WTC11 (cell line): ENCODE data around the gene ITGB3. TPM values are rescaled to one million over a fixed set of nuclear protein-coding genes. Genes with fewer than 3 reads are reported as not detected.

Experiments
- ATAC-seq: fragments of 200-7000 bp; cut with Tn5 transposase; 2 replicates; pipeline ENCODE4 v1.10.0; 2021; ENCODE audit warnings: mild to moderate bottlenecking, moderate library complexity
- CTCF ChIA-PET: fragments of 300-600 bp; sonication (Branson Sonifier 250); formaldehyde crosslinking; loops from one replicate; lab custom pipeline; 2021; ENCODE audit warnings: antibody characterized with exemption; lab: Charles Lee
- POLR2A ChIA-PET: fragments of 350-600 bp; sonication (Branson Sonifier 250); formaldehyde crosslinking; loops from one replicate; lab custom pipeline; 2021; ENCODE audit warnings: antibody characterized with exemption; lab: Charles Lee
- DNase-seq: peaks from one replicate; pipeline ENCODE4 v3.0.0; 2021; ENCODE audit warnings: low spot score
- H3K27ac Mint-ChIP-seq: 2 replicates; pipeline ENCODE4 v1.8.0; 2021; ENCODE audit warnings: mixed read lengths
- H3K27me3 Mint-ChIP-seq: 2 replicates; pipeline ENCODE4 v1.8.0; 2021; ENCODE audit warnings: low read depth, mild to moderate bottlenecking, moderate library complexity, mixed read lengths
- H3K36me3 Mint-ChIP-seq: 2 replicates; pipeline ENCODE4 v1.8.0; 2021; ENCODE audit warnings: mixed read lengths
- H3K4me1 Mint-ChIP-seq: 2 replicates; pipeline ENCODE4 v1.8.0; 2022; ENCODE audit warnings: mixed read lengths
- H3K4me3 Mint-ChIP-seq: 2 replicates; pipeline ENCODE4 v1.8.0; 2021; ENCODE audit warnings: mild to moderate bottlenecking, moderate library complexity, mixed read lengths
- H3K9me3 Mint-ChIP-seq: 2 replicates; pipeline ENCODE4 v1.8.0; 2021; ENCODE audit warnings: mixed read lengths
- ATF6 ChIP-seq: sonication (generic); formaldehyde crosslinking; IDR thresholded peaks from 2 replicates; pipeline ENCODE4 v1.8.1; 2023; ENCODE audit warnings: mild to moderate bottlenecking, missing genetic modification reagents
- FOXK1 ChIP-seq: sonication (generic); formaldehyde crosslinking; IDR thresholded peaks from 2 replicates; pipeline ENCODE4 v1.8.0; 2022; ENCODE audit warnings: mild to moderate bottlenecking, moderate library complexity, missing genetic modification reagents
- GTF2I ChIP-seq: fragments of 250-450 bp; sonication (Bioruptor Pico); conservative IDR thresholded peaks from 2 replicates; pipeline ENCODE4 v1.4.0; 2021; ENCODE audit warnings: mild to moderate bottlenecking
- HMGXB4 ChIP-seq: sonication (generic); formaldehyde crosslinking; IDR thresholded peaks from 2 replicates; pipeline ENCODE4 v1.8.1; 2023; ENCODE audit warnings: mild to moderate bottlenecking, moderate library complexity, missing genetic modification reagents
- KAT7 ChIP-seq: sonication (generic); formaldehyde crosslinking; IDR thresholded peaks from 2 replicates; pipeline ENCODE4 v1.8.1; 2023; ENCODE audit warnings: missing genetic modification reagents, mild to moderate bottlenecking, borderline replicate concordance
- SMAD3 ChIP-seq: sonication (generic); formaldehyde crosslinking; IDR thresholded peaks from 2 replicates; pipeline ENCODE4 v1.8.0; 2022; ENCODE audit warnings: missing genetic modification reagents, mild to moderate bottlenecking, borderline replicate concordance
- ZNF281 ChIP-seq: sonication (generic); formaldehyde crosslinking; IDR thresholded peaks from 2 replicates; pipeline ENCODE4 v1.8.0; 2023; ENCODE audit warnings: mild to moderate bottlenecking, missing genetic modification reagents
- ZNF317 ChIP-seq: sonication (generic); formaldehyde crosslinking; IDR thresholded peaks from 2 replicates; pipeline ENCODE4 v1.8.1; 2023; ENCODE audit warnings: low read depth, mild to moderate bottlenecking, moderate library complexity, missing genetic modification reagents, borderline replicate concordance
- ZNF512 ChIP-seq: sonication (generic); formaldehyde crosslinking; IDR thresholded peaks from 2 replicates; pipeline ENCODE4 v1.8.1; 2022; ENCODE audit warnings: missing genetic modification reagents, borderline replicate concordance
- ZNF532 ChIP-seq: fragments of 250-450 bp; sonication (Bioruptor Pico); IDR thresholded peaks from 2 replicates; pipeline ENCODE4 v1.9.0; 2021; ENCODE audit warnings: mild to moderate bottlenecking, borderline replicate concordance
- total RNA-seq: library from RNA; stranded (reverse); gene quantifications from 3 replicates; pipeline ENCODE4 v1.2.3, GENCODE V29; 2021
- TF ChIP-seq, protein P1 (sequence below): fragments of 200-600 bp; IDR thresholded peaks from 2 replicates; pipeline ENCODE4 v1.8.0; 2022; ENCODE audit warnings: antibody characterized with exemption
- TF ChIP-seq, protein P2 (sequence below): sonication (generic); formaldehyde crosslinking; IDR thresholded peaks from 2 replicates; pipeline ENCODE4 v1.8.0; 2022; ENCODE audit warnings: mild to moderate bottlenecking, missing genetic modification reagents

Gene ITGB3
- total RNA-seq, 1 experiment from 2014 or later, result 0.04 TPM

GRCh38 chr17:47243737-47244598 lies 9.7 kb upstream of the ITGB3 start:
- H3K27me3 Mint-ChIP-seq, result peaks cover 4% of the 10 kb centered on the region; the same call in 1 of the 2 replicates
- peak; percentile 43; the same call in 1 of the 2 replicates for TF ChIP-seq ZNF512 (CRISPR knock-in tag)
- no peak for TF ChIP-seq ZNF532
- TF ChIP-seq, all 79 proteins: peak for 1
- DNase-seq, result no peak
- no peaks in the 10 kb centered on the region for H3K36me3 Mint-ChIP-seq
- H3K9me3 Mint-ChIP-seq, result no peaks in the 10 kb centered on the region
- no peak overlapping the region for H3K27ac Mint-ChIP-seq
- ATAC-seq, result no peak
- H3K4me1 Mint-ChIP-seq, result 0 out of 2 replicates have a peak, but pooled peaks cover 4% of the 10 kb centered on the region
- H3K4me3 Mint-ChIP-seq, result no peak overlapping the region
- POLR2A ChIA-PET, result no interaction called here
- CTCF ChIA-PET, result interaction anchor here (0.8 to 1.3 kb wide), 2 partner anchors 71 to 72 kb away, joined by 3 to 4 read pairs; no protein-coding TSS in a partner anchor

DNA sequence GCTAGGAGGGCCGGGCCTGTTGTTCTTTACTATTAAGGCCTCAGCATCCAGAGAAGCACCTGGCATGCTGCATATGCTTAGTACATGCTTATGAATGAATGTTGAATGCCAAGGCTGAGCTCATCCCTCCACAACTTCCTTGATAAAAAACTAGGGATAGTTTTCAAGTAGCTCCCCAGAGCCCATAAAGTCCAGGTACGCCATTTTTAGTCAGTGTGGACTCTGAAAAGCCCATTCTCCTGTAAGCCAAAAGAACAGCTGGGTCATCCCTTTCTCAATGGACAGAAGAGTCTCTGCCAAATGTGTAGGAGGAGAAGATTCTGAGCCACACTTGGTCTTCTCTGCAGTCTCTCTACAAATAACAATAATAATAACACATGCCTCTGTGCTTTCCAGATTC lies 8.9 kb upstream of the ITGB3 start:
- ChIA-PET POLR2A (no interaction called here), CTCF (interaction anchor here (1.3 kb wide), 1 partner anchor 71 kb away, joined by 3 read pairs; no protein-coding TSS in a partner anchor)
- DNase-seq (no peak), ATAC-seq (no peak)
- Mint-ChIP-seq H3K27ac (no peak overlapping the region), H3K9me3 (no peaks in the 10 kb centered on the region), H3K4me1 (0 out of 2 replicates have a peak, but pooled peaks cover 4% of the 10 kb centered on the region), H3K36me3 (no peaks in the 10 kb centered on the region), H3K27me3 (peaks cover 4% of the 10 kb centered on the region; the same call in 1 of the 2 replicates), H3K4me3 (no peak overlapping the region)
- TF ChIP-seq, protein P1, sequence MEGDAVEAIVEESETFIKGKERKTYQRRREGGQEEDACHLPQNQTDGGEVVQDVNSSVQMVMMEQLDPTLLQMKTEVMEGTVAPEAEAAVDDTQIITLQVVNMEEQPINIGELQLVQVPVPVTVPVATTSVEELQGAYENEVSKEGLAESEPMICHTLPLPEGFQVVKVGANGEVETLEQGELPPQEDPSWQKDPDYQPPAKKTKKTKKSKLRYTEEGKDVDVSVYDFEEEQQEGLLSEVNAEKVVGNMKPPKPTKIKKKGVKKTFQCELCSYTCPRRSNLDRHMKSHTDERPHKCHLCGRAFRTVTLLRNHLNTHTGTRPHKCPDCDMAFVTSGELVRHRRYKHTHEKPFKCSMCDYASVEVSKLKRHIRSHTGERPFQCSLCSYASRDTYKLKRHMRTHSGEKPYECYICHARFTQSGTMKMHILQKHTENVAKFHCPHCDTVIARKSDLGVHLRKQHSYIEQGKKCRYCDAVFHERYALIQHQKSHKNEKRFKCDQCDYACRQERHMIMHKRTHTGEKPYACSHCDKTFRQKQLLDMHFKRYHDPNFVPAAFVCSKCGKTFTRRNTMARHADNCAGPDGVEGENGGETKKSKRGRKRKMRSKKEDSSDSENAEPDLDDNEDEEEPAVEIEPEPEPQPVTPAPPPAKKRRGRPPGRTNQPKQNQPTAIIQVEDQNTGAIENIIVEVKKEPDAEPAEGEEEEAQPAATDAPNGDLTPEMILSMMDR, result no peak
- TF ChIP-seq ZNF317 (no peak), GTF2I (no peak), FOXK1 (CRISPR knock-in tag) (no peak), KAT7 (CRISPR knock-in tag) (no peak)

DNA sequence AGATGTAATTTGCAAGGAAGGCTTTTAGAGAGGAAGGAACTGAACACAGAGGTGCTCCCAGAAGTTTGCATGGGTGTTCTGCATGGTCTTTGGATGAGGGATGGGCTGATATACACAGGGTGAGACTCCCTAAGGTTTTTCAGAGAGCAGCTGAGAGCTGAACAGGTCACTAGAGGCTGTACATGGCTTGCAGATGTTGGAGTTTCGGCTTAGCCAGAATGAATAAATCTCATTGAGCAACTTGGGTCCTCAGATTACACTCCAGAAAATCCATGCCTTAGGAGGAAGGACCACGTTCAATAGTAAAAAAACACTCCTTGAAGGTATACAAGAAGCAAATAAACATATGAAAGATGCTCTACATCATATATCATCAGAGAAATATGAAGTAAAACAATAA lies 7.5 kb upstream of the ITGB3 start:
- POLR2A ChIA-PET, result no interaction called here
- Mint-ChIP-seq H3K4me1 (peaks cover 4% of the 10 kb centered on the region), H3K36me3 (no peaks in the 10 kb centered on the region), H3K27ac (no peak overlapping the region), H3K9me3 (peaks cover 4% of the 10 kb centered on the region; the same call in 1 of the 2 replicates), H3K27me3 (peaks cover 5% of the 10 kb centered on the region; the same call in 1 of the 2 replicates), H3K4me3 (no peak overlapping the region)
- ATAC-seq (no peak), DNase-seq (no peak)
- CTCF ChIA-PET, result interaction anchor here (0.6 kb wide), 1 partner anchor 15 kb away, joined by 3 read pairs; no protein-coding TSS in a partner anchor
- no peak for TF ChIP-seq ATF6 (CRISPR knock-in tag)
- no peak for TF ChIP-seq SMAD3 (CRISPR knock-in tag)
- TF ChIP-seq ZNF281 (CRISPR knock-in tag), result no peak
- TF ChIP-seq HMGXB4, result no peak
- TF ChIP-seq, protein P2, sequence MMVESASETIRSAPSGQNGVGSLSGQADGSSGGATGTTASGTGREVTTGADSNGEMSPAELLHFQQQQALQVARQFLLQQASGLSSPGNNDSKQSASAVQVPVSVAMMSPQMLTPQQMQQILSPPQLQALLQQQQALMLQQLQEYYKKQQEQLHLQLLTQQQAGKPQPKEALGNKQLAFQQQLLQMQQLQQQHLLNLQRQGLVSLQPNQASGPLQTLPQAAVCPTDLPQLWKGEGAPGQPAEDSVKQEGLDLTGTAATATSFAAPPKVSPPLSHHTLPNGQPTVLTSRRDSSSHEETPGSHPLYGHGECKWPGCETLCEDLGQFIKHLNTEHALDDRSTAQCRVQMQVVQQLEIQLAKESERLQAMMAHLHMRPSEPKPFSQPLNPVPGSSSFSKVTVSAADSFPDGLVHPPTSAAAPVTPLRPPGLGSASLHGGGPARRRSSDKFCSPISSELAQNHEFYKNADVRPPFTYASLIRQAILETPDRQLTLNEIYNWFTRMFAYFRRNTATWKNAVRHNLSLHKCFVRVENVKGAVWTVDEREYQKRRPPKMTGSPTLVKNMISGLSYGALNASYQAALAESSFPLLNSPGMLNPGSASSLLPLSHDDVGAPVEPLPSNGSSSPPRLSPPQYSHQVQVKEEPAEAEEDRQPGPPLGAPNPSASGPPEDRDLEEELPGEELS, result no peak
